HL-60/S4 treated with retinoic acid at 250 ng/mL for 4 days and 3 days (cell line): ENCODE data around the gene GLIPR2.
"Not testable (repeated sequence)": the region's sequence is repeated elsewhere in the genome, so short reads cannot be mapped to it uniquely, and the experiment has no call there.

Experiments
- in situ Hi-C: fragments of 300-500 bp; cut with MboI; formaldehyde crosslinking; loops from 2 replicates; pipeline ENCODE4 v1.7.0; 2022; ENCODE audit warnings: low sequenced_read_pairs

Gene GLIPR2

GRCh38 chr9:36136272-36136893 lies at the start of gene GLIPR2:
Gene GLIPR2 (plus strand): TSS chr9:36136733. CDS start chr9:36136779, 46 bp downstream.
- in situ Hi-C loops, result no loop called here

GRCh38 chr9:36087054-36087453 lies 49.5 kb upstream of the GLIPR2 start:
- in situ Hi-C loops, result not testable (repeated sequence)

GRCh38 chr9:36088020-36088419 lies 48.5 kb upstream of the GLIPR2 start:
- in situ Hi-C loops, result no loop called here

GRCh38 chr9:36091026-36091953 lies 45.2 kb upstream of the GLIPR2 start:
- in situ Hi-C loops, result no loop called here

GRCh38 chr9:36092014-36092413 lies 44.5 kb upstream of the GLIPR2 start:
- in situ Hi-C loops, result no loop called here

- in situ Hi-C loops, result no loop called here
These were observed 43.9 kb upstream of the GLIPR2 start for GRCh38 chr9:36092509-36093215.

GRCh38 chr9:36093384-36093783 lies 43.1 kb upstream of the GLIPR2 start:
- in situ Hi-C loops, result no loop called here

GRCh38 chr9:36099718-36100117 lies 36.8 kb upstream of the GLIPR2 start:
- in situ Hi-C loops, result loop anchor here (5.0 kb wide), 1 partner anchor 63 kb away; no protein-coding TSS in a partner anchor

GRCh38 chr9:36100532-36100931 lies 36.0 kb upstream of the GLIPR2 start:
- in situ Hi-C loops, result loop anchor here (5.0 kb wide), 1 partner anchor 62 kb away; no protein-coding TSS in a partner anchor

- in situ Hi-C loops, result loop anchor here (5.0 kb wide), 1 partner anchor 60 kb away; no protein-coding TSS in a partner anchor
These were observed 34.4 kb upstream of the GLIPR2 start for GRCh38 chr9:36101916-36102741.

GRCh38 chr9:36102742-36103495 lies 33.6 kb upstream of the GLIPR2 start:
- in situ Hi-C loops, result loop anchor here (5.0 kb wide), 1 partner anchor 59 kb away; no protein-coding TSS in a partner anchor

- in situ Hi-C loops, result no loop called here
These were observed 27.5 kb upstream of the GLIPR2 start for GRCh38 chr9:36109071-36109470.

GRCh38 chr9:36110434-36110833 lies 26.1 kb upstream of the GLIPR2 start:
- in situ Hi-C loops, result no loop called here

GRCh38 chr9:36112516-36112915 lies 24.0 kb upstream of the GLIPR2 start:
- in situ Hi-C loops, result no loop called here

- in situ Hi-C loops, result no loop called here
These were observed 22.5 kb upstream of the GLIPR2 start for GRCh38 chr9:36113999-36114398.

- in situ Hi-C loops, result no loop called here
These were observed 19.9 kb upstream of the GLIPR2 start for GRCh38 chr9:36116593-36116992.

GRCh38 chr9:36118201-36118600 lies 18.3 kb upstream of the GLIPR2 start:
- in situ Hi-C loops, result no loop called here

GRCh38 chr9:36118706-36119105 lies 17.8 kb upstream of the GLIPR2 start:
- in situ Hi-C loops, result no loop called here

GRCh38 chr9:36119476-36119875 lies 17.1 kb upstream of the GLIPR2 start:
- in situ Hi-C loops, result no loop called here

GRCh38 chr9:36120705-36121104 lies 15.8 kb upstream of the GLIPR2 start:
- in situ Hi-C loops, result no loop called here
